Stimulated activated CD4-positive, alpha-beta T cell treated with anti-CD3 and anti-CD28 coated beads, Interleukin-1b, Interleukin-23, amount 100 ng/mL, for 24 hours (primary cell): ENCODE data around the gene TOP1.
"Not testable (repeated sequence)": the region's sequence is repeated elsewhere in the genome, so short reads cannot be mapped to it uniquely, and the experiment has no call there.

Experiments
- DNase-seq, 4 experiments: peaks; one replicate each; pipeline ENCODE4 v3.0.0-alpha.2; 2020; ENCODE audit warnings: low read depth in 4 of 4, low spot score in 1 of 4

The TOP1 gene

DNA sequence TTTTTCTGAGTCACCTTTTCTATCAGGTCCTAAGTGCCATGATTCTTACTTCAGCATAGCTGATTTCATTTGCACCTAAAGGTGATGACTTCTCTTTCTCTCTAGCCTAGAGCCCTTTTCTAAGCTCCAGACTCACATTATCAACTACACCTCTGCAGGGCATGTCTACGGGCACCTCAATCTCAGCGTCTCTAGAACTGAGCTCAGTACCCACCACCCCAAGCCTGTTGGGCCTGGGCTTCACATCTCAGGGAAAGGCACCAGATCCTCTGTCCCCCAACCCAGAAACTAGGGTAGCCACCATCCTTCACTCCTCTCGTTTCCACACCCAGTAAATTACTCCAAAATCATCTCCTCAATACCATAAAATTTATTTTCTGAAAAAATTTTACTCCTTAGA is 98.1 kb downstream of the TOP1 start:
- DNase-seq = no peak

GRCh38 chr20:41128317-41128716 is 99.7 kb downstream of the TOP1 start:
- DNase-seq = not testable (repeated sequence)

DNA sequence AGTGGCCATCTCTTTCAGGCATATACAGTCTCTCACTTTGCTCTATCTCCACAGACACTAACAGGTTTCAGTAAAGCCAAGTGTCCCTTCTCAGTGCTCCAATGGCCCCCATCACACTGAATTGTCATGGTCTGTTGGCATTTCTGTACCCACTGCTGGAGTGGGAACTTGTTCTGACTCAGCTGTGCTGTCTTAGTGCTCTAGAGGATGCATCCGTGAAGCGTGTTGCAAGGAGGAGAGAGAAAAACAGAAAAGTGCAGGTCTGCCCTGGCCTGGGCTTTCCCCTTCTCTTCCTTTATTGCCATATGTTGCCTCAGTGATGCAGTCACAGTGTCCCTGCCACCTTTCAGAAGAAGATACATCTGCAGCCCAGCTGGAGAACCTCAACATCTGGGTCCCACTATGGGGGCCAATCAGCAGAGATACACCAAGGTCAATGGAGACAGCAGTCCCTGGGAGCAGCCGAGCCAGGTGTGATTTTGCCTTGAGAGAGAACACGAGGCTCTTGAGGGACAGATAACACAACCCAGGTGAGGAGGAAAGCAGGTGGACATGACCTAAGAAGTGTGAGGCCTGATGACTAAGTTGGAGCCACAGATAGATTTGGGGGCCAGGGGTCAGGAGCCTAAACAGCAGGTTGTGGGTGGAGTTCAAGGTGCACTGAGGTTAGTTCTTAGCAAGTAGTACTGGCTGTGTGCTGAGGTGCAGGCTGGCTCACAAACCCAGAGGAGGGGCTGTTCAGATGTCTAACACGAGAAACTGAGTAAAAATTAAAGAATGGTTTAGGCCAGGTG is 103.2 kb downstream of the TOP1 start:
- DNase-seq = no peak

DNA sequence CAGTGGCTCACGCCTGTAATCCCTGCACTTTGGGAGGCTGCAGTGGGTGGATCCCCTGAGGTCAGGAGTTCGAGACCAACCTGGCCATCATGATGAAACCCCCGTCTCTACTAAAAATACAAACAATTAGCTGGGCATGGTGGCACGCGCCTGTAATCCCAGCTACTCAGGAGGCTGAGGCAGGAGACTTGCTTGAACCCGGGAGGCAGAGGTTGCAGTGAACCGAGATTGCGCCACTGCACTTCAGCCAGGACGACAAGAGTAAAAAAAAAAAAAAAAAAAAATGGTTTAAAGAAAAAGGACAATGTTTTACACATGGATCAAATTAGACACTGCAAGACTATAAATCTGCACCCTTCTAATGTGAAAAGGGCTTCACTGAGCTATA is 103.8 kb downstream of the TOP1 start:
- DNase-seq = not testable (repeated sequence)

DNA sequence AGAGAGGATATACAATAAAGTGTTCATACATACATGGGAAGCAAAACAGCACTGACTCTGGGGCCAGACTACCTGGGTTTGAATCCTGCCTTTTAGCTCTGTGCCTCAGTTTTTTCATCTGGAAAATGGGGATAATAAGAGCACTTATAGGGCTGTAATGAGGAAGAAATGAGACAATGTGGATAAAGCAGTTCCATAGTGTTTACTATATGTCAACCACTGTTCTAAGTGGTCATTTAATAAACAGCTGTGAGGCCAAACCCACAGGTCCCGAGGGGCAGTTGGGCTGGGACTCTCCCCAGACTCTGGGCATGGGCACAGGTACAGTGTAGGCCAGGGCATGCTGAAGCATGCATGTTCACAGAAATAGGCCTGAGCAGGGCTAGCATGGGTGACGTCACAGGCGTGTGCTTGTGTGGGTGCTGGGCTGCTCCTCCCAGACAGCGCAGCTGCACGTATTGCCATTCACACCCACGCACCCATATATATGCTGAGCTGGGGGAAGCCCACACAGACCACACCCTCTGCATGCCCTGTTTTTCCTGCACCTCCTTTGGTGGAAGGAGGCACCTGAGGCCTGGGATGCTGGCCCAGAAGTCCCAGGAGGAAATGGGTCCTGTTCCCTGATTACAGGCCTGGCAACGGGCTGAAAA is 105.2 kb downstream of the TOP1 start:
- peak in 1 of 4 experiments; percentile 52 for DNase-seq

GRCh38 chr20:41134362-41135186 is 106.0 kb downstream of the TOP1 start:
- DNase-seq = no peak

DNA sequence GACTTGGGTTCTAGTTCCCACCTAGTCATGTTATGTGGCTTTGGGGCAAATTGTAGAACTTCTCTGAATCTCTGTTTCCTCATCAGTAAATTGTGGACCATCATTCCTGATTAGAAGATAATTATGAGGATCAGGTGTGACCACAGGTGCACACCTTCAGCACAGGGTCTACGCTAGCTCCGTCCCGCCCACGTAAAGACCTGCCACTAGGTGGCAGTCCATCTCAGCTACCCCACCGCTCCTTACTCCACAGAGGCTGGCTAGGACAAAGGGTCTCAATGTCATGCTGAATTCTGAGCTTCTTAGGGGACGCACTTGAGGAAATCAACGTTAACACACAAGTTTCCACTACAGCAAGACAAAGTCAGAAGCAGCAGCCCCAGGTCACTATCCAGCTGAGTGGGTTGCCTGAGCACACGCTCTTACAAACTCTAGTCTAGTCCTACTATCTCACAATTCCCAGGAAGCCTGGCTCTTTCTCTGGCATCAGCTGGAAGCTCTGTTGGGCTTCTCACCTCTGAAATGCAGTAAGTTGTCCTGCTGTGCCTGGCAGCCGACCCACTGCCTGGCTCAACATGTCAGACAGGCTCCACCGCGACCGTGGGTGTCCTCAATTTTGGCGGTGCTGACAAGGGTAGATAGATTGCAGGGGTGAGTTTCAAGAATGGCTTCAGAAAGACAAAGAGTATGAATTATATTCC is 106.7 kb downstream of the TOP1 start:
- peak in 1 of 4 experiments; percentile 50 for DNase-seq

DNA sequence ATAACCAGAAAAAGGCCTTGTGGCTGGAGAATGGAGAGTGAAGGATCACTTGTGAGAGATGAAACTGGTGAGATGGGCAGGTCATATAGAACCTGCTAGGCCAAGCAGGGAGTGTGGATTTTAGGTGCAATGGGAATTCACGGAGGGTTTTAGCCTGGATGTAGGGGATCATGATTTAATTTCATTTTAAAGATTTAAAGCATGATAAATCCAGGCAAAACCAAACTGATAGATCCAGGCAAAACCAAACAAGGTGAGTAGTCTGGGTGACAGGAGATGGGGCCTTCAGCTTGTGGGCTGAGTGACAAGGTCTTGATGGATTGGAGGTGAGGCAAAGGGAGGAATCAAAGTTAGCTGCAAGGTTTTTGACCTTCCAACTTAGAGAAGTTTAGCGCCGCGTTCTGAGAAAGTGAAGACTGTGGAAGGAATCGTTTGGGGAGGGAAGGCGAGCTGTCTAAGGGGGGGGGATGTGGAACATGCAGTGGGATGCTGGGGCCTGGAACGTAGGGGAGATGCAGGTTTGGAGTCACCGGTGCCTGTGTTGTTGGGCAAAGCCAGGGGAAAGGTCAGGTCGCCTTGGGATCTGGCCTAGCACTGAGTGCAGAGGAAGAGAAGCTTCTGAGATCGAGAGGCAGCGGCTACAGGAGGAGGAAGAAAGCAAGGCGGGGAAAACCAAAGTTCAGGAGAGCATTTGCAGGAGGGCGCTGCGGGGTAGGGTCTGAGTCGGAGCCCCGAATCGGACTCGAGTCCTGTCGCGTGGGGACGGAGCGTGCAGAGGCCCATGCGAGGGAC is 107.5 kb downstream of the TOP1 start:
- no peak for DNase-seq

DNA sequence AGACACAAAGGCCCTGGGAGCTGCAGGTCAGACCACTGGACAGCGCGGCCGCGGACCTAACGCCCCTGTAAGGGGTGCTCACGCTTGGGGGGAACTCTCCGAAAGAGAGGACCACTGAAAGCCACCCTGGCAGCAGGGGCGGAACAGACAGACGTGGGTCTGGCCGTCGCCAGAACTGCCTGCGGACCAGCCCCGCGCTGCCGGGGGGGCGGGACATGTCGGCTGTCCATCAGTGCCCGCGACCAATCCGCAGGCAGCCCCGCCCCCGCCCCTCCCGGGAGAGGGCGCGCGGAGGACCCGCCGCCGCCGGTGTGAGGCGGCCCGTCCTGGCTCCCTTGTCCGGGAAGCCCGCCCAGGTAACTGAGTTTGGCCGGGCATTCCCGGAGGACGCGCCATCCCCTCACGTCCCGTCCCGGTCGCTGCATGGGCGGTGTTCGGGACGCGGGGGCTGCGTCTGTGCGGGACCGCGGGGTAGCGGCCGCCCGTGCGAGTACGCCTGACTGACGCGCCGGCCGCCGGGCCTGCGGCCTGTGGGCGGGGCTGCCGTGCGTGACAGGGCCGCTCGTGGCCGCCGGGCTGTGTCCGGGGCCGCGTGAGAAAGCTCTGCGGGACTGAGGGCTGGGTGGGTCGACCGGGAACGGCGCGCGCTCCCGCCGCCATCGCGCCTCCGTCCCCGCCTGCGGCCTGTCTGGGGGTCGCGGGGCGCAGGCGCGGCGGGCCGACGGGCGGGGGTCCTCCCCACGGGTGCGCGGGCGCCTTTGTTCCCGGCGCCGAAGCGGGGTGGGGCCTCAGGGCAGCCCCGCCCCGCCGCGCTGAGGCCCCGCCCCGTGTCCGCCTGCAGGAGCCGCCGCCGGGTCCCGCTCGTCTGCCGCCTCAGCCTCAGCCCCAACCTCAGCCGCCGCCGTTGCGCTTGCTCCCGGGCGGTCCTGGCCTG is 108.3 kb downstream of the TOP1 start, which contains the start of gene PLCG1:
Gene PLCG1, plus strand, starts transcription at position 864 of the 934 bp plus-strand sequence. CDS start 99 bp downstream, outside the sequence.
- DNase-seq = peak; percentile 75 to 85 (median 81)

- DNase-seq = peak in 1 of 4 experiments; percentile 39
These were observed 109.2 kb downstream of the TOP1 start for GRCh38 chr20:41137614-41138474.

GRCh38 chr20:41138475-41139226 is 110.0 kb downstream of the TOP1 start:
- no peak for DNase-seq

DNA sequence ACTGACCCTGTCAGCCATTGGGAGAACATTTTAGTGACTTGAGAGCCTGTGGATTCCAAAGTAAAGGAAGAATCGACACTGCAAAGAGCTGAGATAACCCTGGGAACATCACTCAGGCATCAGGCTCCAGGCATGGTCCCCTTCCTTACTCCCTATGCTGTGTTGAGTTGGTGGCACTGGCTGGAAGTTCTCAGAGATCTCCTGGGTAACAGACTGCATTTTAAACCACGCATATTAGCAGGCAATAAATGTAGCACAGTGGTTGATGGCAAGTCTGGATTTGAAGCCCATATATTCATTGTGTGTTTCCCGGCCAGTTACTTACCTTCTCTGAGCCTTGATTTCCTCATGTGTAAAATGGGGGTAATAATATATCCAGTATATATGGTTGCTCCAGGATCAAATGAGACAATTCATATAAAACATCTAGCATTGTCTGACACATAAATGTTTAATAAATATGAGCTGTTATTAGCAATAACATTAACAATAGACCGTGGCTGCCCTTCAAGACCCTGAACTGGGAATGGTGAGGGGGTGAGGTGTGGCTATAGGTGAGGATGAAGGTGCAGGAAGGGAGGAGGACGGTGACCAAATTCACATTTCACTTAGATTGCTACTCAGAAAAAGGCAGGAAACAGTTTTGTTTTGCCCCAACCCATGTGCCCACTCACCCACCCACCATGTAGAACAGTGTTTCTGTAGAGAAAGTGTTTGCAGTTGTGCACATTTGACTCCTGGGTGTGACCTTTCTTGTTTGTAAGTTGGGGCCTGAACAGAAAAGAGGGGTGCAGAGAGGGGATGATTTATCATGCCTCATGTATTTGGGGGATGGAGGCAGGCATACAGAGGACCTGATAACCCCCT is 110.8 kb downstream of the TOP1 start:
- DNase-seq = no peak

GRCh38 chr20:41140226-41141133 is 111.9 kb downstream of the TOP1 start:
- DNase-seq = no peak

GRCh38 chr20:41141153-41141815 is 112.7 kb downstream of the TOP1 start:
- no peak for DNase-seq

DNA sequence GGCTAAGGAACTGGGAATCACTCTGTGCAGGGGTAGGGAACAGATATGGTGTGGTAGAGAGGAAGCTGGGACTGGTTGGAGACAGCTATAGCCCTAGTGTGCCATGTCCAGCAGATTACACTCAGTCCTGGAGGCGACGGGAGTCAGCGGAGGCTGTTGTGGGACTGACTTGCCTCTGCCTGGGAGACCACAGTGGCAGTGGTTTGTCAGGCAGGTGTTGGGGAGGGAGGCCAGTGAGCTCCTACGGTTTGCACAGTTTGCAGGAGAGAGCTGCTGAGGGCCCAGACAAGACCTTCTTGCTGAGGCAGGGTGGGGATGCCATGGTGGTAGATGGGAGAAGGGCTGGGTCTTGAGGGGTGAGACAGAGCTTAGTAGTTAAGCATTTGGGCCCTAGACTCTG is 113.6 kb downstream of the TOP1 start:
- no peak for DNase-seq
